ENCODE measurements around the gene ZNF410.

DNA sequence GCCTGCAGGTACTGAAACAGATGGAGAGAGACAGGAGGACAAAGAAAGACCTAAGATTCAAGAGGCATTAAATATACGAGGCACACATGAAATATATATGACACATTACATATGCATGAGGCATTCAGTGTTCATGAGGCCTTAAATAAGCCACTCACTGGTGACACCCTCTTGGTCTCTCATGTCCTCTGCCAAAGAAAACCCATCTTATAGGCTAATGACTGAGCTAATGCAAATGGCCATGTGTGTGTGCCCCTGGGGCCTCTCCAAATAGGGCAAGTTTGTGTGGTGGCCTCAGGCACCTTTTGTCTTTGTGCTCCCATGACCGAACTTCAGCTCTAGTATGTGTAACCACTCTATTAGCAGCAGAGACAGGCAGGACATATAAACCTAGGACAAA, 82.2 kb downstream of the ZNF410 start:
- no peak for TF ChIP-seq POLR2A (IDR thresholded peaks at IDR 0.05)
- TF ChIP-seq, protein P1, sequence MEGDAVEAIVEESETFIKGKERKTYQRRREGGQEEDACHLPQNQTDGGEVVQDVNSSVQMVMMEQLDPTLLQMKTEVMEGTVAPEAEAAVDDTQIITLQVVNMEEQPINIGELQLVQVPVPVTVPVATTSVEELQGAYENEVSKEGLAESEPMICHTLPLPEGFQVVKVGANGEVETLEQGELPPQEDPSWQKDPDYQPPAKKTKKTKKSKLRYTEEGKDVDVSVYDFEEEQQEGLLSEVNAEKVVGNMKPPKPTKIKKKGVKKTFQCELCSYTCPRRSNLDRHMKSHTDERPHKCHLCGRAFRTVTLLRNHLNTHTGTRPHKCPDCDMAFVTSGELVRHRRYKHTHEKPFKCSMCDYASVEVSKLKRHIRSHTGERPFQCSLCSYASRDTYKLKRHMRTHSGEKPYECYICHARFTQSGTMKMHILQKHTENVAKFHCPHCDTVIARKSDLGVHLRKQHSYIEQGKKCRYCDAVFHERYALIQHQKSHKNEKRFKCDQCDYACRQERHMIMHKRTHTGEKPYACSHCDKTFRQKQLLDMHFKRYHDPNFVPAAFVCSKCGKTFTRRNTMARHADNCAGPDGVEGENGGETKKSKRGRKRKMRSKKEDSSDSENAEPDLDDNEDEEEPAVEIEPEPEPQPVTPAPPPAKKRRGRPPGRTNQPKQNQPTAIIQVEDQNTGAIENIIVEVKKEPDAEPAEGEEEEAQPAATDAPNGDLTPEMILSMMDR (IDR thresholded peaks at IDR 0.05): no peak

Data from thyroid gland (tissue), 4 donors.